Activated CD4-positive, alpha-beta T cell treated with anti-CD3 and anti-CD28 coated beads for 1 hour (primary cell): ENCODE measurements around the gene RPGRIP1.
"Not testable (repeated sequence)": the region's sequence is repeated elsewhere in the genome, so short reads cannot be mapped to it uniquely, and the experiment has no call there.

Experiments used
- DNase-seq: peaks from one replicate; pipeline ENCODE4 v3.0.0-alpha.2; 2020

Gene RPGRIP1

GRCh38 chr14:21258889-21259787, 20.7 kb upstream of the RPGRIP1 start:
- DNase-seq = no peak

GRCh38 chr14:21261824-21262223, 18.1 kb upstream of the RPGRIP1 start:
- no peak for DNase-seq

- no peak for DNase-seq
These were observed 17.5 kb upstream of the RPGRIP1 start for GRCh38 chr14:21262410-21262809.

- no peak for DNase-seq
These were observed 16.4 kb upstream of the RPGRIP1 start for GRCh38 chr14:21263284-21264024.

GRCh38 chr14:21264025-21264801, 15.7 kb upstream of the RPGRIP1 start:
- DNase-seq = no peak

- DNase-seq = no peak
These were observed 12.4 kb upstream of the RPGRIP1 start for GRCh38 chr14:21267431-21267845.

- DNase-seq = no peak
These were observed 11.8 kb upstream of the RPGRIP1 start for GRCh38 chr14:21267886-21268616.

GRCh38 chr14:21268617-21269251, 11.1 kb upstream of the RPGRIP1 start:
- DNase-seq = no peak

- peak; percentile 100 for DNase-seq
These were observed 10.4 kb upstream of the RPGRIP1 start, which contains the start of gene HNRNPC for GRCh38 chr14:21269252-21270046. TSS of gene HNRNPC (minus strand) at chr14:21269442. CDS start at chr14:21234193, 35,249 bp downstream.

GRCh38 chr14:21272661-21273060, 7.2 kb upstream of the RPGRIP1 start:
- not testable (repeated sequence) for DNase-seq

GRCh38 chr14:21275261-21275858, 4.5 kb upstream of the RPGRIP1 start:
- no peak for DNase-seq

- no peak for DNase-seq
These were observed 1.3 kb upstream of the RPGRIP1 start for GRCh38 chr14:21278632-21279031.

GRCh38 chr14:21281917-21282316, 2.0 kb downstream of the RPGRIP1 start:
- not testable (repeated sequence) for DNase-seq

- not testable (repeated sequence) for DNase-seq
These were observed 6.6 kb downstream of the RPGRIP1 start for GRCh38 chr14:21286516-21286915.

- DNase-seq = no peak
These were observed 7.3 kb downstream of the RPGRIP1 start for GRCh38 chr14:21287168-21287567.

- DNase-seq = not testable (repeated sequence)
These were observed 14.1 kb downstream of the RPGRIP1 start for GRCh38 chr14:21294026-21294425.

- no peak for DNase-seq
These were observed 18.5 kb downstream of the RPGRIP1 start for GRCh38 chr14:21298358-21298757.

- DNase-seq = no peak
These were observed 19.8 kb downstream of the RPGRIP1 start for GRCh38 chr14:21299562-21300130.

- DNase-seq = no peak
These were observed 21.0 kb downstream of the RPGRIP1 start for GRCh38 chr14:21300892-21301291.
